ENCODE results near the gene AKT3. TPM values are rescaled to one million over a fixed set of nuclear protein-coding genes. Genes with fewer than 3 reads are reported as not detected.

Gene AKT3
- total RNA-seq, 1 donor from 2014 or later: 169 TPM

DNA sequence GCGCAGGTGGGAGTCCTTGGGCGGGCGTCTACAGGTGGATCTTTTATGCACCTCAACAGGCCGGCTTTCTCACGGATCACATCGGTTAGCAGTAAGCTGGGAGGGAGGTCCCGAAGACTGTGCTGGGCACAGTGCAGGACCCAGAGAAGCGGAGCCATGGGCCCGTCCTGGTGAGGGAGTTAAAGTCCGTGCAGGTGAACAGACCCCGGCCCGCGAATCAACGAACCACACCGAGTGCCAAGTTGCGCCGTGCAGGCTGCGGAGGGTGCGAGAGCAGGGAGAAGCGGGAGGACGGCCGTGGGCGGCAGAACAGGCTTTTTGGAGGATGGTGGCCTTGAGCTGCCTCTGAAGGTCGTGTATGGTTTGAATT lies 360.9 kb downstream of the AKT3 start:
- Mint-ChIP-seq H3K27ac (ENCODE audit: unreplicated experiment) (peak overlapping the region; percentile 90), H3K4me1 (ENCODE audit: low read depth, unreplicated experiment) (peaks cover 46% of the 10 kb centered on the region), H3K36me3 (ENCODE audit: unreplicated experiment) (no peaks in the 10 kb centered on the region), H3K4me3 (ENCODE audit: unreplicated experiment) (peak overlapping the region; percentile 74), H3K9me3 (ENCODE audit: unreplicated experiment) (peaks cover 23% of the 10 kb centered on the region), H3K27me3 (ENCODE audit: unreplicated experiment) (peaks cover 17% of the 10 kb centered on the region)
- no peak for DNase-seq
- TF ChIP-seq, protein P1, sequence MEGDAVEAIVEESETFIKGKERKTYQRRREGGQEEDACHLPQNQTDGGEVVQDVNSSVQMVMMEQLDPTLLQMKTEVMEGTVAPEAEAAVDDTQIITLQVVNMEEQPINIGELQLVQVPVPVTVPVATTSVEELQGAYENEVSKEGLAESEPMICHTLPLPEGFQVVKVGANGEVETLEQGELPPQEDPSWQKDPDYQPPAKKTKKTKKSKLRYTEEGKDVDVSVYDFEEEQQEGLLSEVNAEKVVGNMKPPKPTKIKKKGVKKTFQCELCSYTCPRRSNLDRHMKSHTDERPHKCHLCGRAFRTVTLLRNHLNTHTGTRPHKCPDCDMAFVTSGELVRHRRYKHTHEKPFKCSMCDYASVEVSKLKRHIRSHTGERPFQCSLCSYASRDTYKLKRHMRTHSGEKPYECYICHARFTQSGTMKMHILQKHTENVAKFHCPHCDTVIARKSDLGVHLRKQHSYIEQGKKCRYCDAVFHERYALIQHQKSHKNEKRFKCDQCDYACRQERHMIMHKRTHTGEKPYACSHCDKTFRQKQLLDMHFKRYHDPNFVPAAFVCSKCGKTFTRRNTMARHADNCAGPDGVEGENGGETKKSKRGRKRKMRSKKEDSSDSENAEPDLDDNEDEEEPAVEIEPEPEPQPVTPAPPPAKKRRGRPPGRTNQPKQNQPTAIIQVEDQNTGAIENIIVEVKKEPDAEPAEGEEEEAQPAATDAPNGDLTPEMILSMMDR (IDR thresholded peaks at IDR 0.05; ENCODE audit: partially characterized antibody, unreplicated experiment): no peak

DNA sequence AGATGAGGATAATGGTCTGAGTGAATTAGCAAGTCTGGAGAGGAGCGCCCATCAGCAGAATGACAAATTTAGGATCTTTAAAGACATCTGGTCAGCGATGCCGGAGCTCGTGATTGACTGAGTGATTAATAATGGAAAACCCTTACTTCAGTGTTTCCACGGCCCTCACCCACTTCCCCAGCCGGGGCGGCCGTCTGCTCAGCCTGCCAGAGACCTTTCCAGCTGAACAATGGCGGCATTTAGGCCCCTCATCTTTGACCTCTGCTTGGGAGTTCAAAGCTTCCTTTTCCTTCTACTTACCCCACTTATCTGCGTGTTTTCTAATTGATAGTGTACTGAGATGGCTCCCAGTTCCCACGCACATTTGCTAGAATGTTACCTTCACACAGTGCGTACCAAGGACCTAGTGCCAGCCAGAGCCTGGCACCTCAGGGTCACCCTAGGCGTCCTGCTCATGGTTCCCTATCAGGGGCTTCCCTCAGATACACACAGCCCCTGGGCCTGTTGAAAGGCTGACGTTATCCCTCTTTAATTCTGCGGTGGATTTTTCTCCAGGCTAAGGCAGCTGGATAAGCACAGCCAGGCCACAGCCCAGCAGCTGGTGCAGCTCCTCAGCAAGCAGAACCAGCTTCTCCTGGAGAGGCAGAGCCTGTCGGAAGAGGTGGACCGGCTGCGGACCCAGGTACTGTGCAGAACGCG lies 361.4 kb downstream of the AKT3 start:
- TF ChIP-seq, protein P1 (IDR thresholded peaks at IDR 0.05; ENCODE audit: partially characterized antibody, unreplicated experiment): no peak
- Mint-ChIP-seq H3K9me3 (ENCODE audit: unreplicated experiment) (peaks cover 22% of the 10 kb centered on the region), H3K36me3 (ENCODE audit: unreplicated experiment) (no peaks in the 10 kb centered on the region), H3K27ac (ENCODE audit: unreplicated experiment) (peak overlapping the region; percentile 90), H3K4me1 (ENCODE audit: low read depth, unreplicated experiment) (peaks cover 46% of the 10 kb centered on the region), H3K4me3 (ENCODE audit: unreplicated experiment) (peak overlapping the region; percentile 74), H3K27me3 (ENCODE audit: unreplicated experiment) (peaks cover 22% of the 10 kb centered on the region)
- no peak for DNase-seq

DNA sequence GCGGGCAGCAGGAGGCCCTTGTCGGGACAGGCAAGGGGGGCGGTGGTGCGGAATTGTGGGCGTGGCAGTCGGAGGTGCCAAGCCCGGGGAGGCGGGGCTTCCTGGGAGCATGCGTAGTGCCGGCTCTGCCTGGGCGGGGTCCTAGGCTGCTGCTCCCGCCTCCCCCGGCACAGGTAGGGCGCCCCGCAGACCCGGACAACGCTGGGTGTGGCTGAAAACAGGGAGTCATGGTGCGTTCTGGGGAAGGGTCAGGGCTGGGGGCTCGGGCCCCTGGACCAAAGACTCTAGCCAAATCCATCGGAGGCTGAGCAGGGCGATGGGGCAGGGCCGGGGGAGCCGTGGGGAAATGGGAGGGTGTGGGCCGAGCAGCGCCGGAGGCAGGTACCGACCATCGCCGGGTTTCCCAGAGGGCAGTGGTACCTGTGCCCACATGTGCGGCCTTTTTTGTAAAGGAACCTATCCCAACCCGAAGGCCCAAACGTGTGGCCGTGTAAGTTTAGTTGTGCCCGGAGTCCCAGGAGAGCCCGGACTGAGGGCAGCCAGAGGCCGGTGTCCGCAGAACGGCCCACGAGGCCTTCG lies 362.3 kb downstream of the AKT3 start:
- H3K4me1 Mint-ChIP-seq (ENCODE audit: low read depth, unreplicated experiment): peaks cover 39% of the 10 kb centered on the region
- H3K27ac Mint-ChIP-seq (ENCODE audit: unreplicated experiment): peak overlapping the region; percentile 90
- peaks cover 18% of the 10 kb centered on the region for H3K27me3 Mint-ChIP-seq (ENCODE audit: unreplicated experiment)
- H3K36me3 Mint-ChIP-seq (ENCODE audit: unreplicated experiment): no peaks in the 10 kb centered on the region
- H3K9me3 Mint-ChIP-seq (ENCODE audit: unreplicated experiment): peaks cover 15% of the 10 kb centered on the region
- TF ChIP-seq, protein P1 (IDR thresholded peaks at IDR 0.05; ENCODE audit: partially characterized antibody, unreplicated experiment): no peak
- DNase-seq: no peak
- H3K4me3 Mint-ChIP-seq (ENCODE audit: unreplicated experiment): no peak overlapping the region

DNA sequence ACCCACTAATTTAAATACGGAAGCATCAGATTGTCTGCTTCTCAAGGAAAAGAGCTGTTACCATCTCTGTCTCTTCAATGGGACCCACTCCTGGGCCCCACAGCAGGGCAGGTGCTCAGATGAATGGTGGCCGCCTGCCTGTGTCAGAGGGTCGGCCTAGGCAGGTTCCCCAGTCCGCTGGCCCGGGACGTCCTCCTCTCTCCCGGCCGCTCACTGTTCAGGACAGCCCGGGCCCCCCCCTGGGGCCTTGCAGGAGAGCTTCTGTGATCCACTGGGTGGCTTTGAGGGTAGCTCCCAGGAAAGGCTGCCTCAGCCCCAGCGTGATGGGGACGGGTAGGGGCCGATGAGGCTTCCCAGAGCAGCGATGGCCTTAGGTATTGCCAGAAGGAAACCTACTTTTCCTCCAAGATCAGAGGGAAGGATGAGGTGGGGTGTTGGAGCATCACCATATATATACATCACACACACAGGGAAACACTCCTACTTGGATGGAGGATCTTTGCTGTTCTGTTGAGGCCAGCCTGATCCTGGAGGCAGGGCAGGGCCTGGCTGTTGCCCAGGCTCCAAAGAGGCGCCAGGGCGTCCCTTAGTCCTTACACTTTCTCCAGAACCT lies 362.9 kb downstream of the AKT3 start:
- no peak overlapping the region for H3K4me3 Mint-ChIP-seq (ENCODE audit: unreplicated experiment)
- no peaks in the 10 kb centered on the region for H3K36me3 Mint-ChIP-seq (ENCODE audit: unreplicated experiment)
- peak overlapping the region; percentile 48 for H3K27ac Mint-ChIP-seq (ENCODE audit: unreplicated experiment)
- H3K4me1 Mint-ChIP-seq (ENCODE audit: low read depth, unreplicated experiment): peaks cover 42% of the 10 kb centered on the region
- H3K9me3 Mint-ChIP-seq (ENCODE audit: unreplicated experiment): peaks cover 14% of the 10 kb centered on the region
- H3K27me3 Mint-ChIP-seq (ENCODE audit: unreplicated experiment): peaks cover 16% of the 10 kb centered on the region
- TF ChIP-seq, protein P1 (IDR thresholded peaks at IDR 0.05; ENCODE audit: partially characterized antibody, unreplicated experiment): no peak
- DNase-seq: no peak

DNA sequence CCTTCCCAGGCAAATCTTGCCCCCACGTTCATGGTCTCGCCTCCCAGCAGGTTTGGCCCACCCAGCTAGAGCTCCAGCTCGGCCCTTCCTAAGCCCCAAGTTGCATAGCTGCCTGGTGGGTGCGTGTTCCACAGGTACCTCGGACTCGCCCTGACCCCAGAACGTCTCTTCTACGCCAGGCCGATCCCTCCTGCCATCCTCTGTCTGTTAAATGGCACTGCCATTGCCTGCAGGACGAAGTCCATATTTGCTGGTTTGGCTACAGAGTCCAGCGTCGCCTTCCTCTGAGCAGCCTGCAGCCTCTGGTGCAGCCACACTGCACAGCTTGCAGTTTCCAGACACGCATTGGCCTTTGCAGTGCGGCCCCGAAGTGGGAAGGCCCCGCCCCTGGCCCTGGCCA lies 366.1 kb downstream of the AKT3 start:
- TF ChIP-seq, protein P1 (IDR thresholded peaks at IDR 0.05; ENCODE audit: partially characterized antibody, unreplicated experiment): no peak
- Mint-ChIP-seq H3K9me3 (ENCODE audit: unreplicated experiment) (peaks cover 11% of the 10 kb centered on the region), H3K36me3 (ENCODE audit: unreplicated experiment) (no peaks in the 10 kb centered on the region), H3K27me3 (ENCODE audit: unreplicated experiment) (peaks cover 16% of the 10 kb centered on the region), H3K27ac (ENCODE audit: unreplicated experiment) (peak overlapping the region; percentile 80), H3K4me3 (ENCODE audit: unreplicated experiment) (peak overlapping the region; percentile 81), H3K4me1 (ENCODE audit: low read depth, unreplicated experiment) (peaks cover 33% of the 10 kb centered on the region)
- no peak for DNase-seq

All from glutamatergic neuron (in vitro differentiated cells).